Superior temporal gyrus (tissue), 1 donor: ENCODE data around the gene MYO5B.

Experiments
- DNase-seq: peaks from one replicate; pipeline ENCODE4 v3.0.0-alpha.2; 2016; ENCODE audit errors: extremely low spot score

Gene MYO5B

GRCh38 chr18:50151926-50152325, 43.0 kb downstream of the MYO5B start:
- DNase-seq = no peak

- DNase-seq = no peak
Measured at GRCh38 chr18:50144540-50144939, 50.4 kb downstream of the MYO5B start.

GRCh38 chr18:50143886-50144285, 51.1 kb downstream of the MYO5B start:
- no peak for DNase-seq

GRCh38 chr18:50143294-50143693, 51.7 kb downstream of the MYO5B start:
- DNase-seq = no peak

GRCh38 chr18:50142441-50143120, 52.4 kb downstream of the MYO5B start:
- no peak for DNase-seq

- no peak for DNase-seq
Measured at GRCh38 chr18:50138181-50139064, 56.5 kb downstream of the MYO5B start.

GRCh38 chr18:50135903-50136302, 59.0 kb downstream of the MYO5B start:
- no peak for DNase-seq

DNA sequence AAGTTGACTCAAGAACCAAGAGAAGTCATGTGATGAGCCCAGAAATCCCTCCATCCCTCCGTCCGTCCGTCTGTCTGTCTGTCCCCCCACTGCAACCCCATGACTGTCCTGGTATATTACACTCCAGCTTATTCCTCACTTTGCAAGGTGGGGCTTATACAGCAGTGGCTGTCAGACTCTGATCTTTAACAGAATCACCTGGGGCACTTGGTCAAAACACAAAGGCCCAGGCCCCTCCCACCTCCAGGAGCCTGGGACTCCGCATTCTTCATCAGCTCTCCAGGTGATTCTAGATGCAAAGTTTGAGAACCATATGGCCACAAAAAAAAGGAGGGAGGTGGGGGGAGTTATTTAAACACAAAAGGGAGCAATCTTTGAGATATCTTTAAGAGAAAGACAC, 61.4 kb downstream of the MYO5B start:
- no peak for DNase-seq

GRCh38 chr18:50131591-50131990, 63.4 kb downstream of the MYO5B start:
- DNase-seq = no peak

DNA sequence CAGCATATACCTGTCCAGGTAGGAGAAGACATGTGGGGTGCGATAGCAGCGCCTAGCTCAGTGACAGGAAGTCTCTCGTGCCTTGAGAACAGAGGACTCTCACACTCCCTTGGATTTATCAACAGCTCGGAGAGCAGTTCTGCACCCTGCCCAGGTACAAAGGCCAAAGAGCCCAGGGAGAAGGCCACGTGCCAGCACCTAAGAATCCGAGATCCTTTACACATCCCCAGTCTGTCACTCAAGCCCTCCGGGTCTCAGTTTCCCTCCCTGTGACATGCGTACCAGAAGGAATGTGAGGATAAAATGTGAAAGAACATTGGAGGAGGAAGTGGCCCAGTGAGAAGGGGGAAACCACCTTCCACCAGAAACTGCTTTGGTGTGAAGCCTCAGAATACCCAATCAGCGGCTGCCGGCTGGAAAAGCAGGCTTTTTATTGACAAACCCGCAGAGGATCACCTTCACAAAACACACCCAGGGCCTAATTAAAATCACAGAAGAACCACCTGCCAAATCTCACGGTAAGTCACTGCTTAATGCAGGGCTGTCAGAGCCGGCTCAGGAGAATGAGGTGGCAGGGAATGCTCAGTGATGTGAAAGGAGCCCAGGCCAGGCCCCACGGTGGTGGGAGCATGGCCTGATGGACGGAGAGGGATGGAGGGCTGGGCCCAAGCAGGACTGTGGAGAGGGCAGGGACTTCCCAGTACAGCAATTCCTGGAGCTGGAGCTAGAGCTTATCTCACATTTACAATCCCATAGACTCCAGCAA, 66.3 kb downstream of the MYO5B start:
- DNase-seq = no peak

DNA sequence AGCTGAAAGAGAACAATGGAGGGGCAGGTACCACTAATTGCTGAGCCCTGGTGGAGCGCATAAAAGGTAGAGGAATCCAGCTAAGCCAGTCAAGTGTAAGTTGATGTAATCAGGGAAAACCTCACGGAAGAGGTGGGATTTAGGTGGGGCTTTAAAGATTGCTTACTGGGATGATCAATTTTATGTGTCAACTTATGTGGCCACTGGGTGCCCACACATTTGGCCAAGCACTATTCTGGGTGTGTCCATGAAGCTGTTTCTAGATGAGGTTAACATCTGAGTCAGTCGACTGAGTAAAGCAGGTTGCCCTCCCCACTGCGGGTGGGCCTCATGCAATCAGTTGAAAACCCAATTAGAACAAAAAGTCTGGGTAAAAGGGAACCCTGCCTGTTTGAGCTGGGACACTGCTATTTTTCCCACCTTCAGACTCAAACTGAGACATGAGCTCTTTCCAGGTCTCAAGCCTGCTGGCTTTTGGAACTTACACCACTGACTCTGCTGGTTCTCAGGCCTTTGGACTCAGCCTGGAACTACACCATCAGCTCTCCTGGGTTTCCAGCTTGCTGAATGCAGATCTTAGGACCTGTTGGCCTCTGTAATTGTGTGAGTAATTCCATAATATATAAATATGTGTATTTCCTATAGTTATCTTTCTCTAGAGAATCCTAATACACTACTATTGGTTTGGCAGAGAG, 67.3 kb downstream of the MYO5B start:
- DNase-seq = no peak

DNA sequence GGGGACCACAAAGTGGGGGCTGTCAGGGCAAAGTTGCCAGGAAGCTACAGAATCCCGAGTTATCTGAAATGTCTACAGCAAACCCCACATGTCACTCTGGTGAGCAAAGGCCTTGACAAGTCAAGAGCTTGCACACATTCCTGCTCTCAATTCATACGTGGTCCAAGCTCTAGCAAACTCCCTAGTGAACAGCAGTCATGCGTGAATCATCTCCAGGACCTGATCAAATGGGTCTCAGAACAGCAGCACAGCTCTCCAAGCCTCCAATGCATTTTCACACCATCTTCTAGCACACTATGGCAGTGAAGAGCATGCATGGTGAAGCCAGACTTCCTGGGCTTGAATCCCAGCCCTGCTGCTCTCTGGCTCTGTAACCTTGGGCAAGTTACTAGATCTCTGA, 68.5 kb downstream of the MYO5B start:
- DNase-seq = no peak

GRCh38 chr18:50125456-50125855, 69.5 kb downstream of the MYO5B start:
- DNase-seq = no peak

GRCh38 chr18:50119296-50119695, 75.7 kb downstream of the MYO5B start:
- no peak for DNase-seq

GRCh38 chr18:50117863-50118262, 77.1 kb downstream of the MYO5B start:
- no peak for DNase-seq

DNA sequence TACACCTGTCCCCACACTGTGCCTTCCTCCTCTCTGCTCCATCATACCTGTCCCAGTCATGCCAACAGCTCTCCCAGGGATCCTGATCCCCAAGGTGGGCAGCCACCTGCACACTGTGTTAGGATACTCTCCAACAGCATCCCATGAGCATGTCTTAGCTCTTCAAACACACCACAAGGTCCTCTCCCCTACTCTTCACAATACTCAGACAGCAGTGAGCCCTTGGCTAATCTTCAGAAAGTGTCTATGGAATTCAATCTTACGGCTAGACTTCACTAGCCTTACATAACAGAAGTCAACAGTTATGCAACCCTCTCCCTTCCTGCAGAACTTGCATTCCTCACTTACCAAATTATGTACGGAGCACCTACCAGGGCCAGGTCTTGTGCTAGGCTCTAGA, 79.9 kb downstream of the MYO5B start:
- DNase-seq = no peak

- DNase-seq = no peak
Measured at GRCh38 chr18:50114448-50114847, 80.5 kb downstream of the MYO5B start.

DNA sequence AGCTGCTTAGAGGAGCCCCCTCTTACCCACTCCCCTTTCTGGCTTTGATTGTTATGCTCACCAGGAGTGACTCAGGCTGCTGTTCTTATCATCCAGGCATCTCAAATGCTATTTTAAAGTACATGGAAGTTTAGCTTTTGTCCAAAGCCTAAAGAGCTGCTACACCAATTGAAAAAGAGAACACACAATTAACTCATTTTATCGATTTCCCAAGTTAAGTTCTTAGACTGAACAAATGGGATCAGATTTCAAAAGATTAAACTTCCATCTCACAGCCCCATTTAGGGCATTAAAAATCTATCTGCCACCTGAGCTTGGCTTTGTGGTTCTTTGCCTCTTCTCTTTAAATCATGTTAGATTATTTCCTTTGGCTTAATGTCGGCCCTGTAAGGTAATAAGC, 81.2 kb downstream of the MYO5B start:
- no peak for DNase-seq

- no peak for DNase-seq
Measured at GRCh38 chr18:50111398-50111797, 83.5 kb downstream of the MYO5B start.

DNA sequence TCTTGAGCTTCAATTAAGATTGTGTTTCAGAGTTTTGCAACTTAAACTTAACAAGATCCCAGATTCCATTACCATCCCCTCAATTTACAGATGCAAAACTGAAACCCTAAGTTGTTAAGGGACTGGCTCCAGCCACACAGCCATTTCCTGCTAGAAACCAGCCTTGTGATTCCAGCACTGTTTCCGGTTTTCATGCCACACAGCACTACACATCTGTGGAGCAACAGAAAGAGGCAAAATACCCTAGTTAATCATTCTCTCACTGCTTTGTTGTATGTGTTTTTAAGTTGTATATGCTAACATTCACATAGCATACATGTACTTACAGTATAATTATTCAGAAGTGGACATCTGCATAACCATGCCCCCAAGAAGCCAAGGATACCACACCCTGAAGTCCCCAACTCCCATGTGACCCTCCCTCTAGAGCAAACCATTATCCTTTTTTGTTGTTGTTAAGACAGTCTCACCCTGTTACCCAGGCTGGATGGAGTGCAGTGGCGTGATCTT, 87.4 kb downstream of the MYO5B start:
- DNase-seq = no peak

GRCh38 chr18:50105027-50105426, 89.9 kb downstream of the MYO5B start:
- DNase-seq = no peak

- no peak for DNase-seq
Measured at GRCh38 chr18:50104421-50104820, 90.5 kb downstream of the MYO5B start.
